ENCODE measurements around the gene FAM124B.

FAM124B gene

DNA sequence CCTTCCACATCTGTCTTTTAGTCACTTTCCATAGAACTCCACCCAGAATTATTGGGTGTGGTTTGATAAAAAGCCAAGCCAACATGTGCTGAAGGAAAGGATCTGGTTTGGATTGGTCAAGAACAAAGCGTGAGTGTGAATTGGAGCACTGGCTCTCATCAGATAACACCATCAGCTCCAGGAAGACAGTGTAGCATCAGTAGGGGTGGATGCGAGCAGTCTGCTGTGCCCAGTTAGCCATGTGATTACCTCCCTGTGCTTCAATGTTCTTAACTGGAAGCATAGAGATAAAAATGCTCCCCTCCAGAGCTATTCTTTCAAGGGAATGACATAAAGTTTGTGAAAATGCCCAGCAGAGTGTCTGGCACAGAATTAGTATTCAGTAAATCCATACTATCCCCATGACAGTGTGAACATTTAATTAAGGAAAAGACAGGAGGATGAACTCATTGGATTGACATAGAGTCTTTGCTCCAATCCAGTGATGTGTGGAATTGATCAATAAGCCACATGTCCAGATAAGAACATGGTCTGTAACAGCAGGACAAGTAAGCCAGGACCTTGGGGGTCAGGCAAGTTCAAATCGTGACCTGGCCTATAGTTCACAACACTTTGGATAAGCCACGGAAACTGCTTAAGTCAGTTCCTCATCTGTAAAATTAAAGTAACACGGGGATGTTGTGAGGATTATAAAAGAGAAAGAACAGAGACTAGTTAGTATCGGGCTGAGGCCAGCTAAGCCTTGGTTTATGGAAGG, 68.0 kb downstream of the FAM124B start:
- FAIRE-seq: no peak

DNA sequence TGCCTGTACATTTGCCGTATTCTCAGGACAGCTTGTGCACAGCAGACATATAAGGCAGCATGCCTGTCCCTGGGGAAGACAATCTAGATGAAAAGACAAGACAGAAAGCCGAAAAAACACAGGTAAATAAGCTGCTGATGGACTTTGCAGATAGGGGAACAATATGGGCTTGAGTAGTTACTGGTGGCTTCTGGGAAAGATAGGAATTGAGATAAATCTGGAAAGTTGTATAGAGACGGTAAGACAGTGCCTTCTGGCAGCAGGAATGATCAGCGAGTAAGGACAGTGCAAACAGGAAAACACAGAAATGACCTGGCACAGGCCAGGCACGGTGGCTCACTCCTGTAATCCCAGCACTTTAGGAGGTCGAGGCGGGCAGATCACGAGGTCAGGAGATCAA, 70.2 kb downstream of the FAM124B start:
- no peak for FAIRE-seq

DNA sequence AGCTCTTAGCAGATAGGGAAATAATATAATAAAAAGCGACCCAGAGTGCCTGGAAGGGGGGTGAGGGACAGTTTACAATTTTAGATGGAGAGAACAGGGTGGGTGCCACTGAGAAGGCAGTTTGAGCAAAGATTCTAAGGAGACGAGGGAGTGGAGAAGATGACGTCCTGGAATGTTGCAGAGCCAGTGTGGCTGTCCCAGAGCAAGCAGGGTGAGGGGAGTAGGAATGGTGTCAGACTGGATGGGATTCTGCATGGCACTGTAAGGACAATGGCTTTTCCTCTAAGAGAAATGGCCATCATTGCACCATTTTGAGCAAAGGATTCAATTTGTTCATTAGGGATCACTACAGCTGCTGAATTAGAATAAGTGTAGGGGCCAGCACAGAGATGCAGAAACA, 73.1 kb downstream of the FAM124B start:
- FAIRE-seq: no peak
